GM21381 (cell line): Measurements from ENCODE around the gene GPR3.
"Not testable (repeated sequence)": the region's sequence is repeated elsewhere in the genome, so short reads cannot be mapped to it uniquely, and the experiment has no call there.

ENCODE experiments used
- ATAC-seq: cut with Tn5 transposase; IDR thresholded peaks from one replicate; pipeline ENCODE4 v1.9.1; 2021; ENCODE audit warnings: mild to moderate bottlenecking, moderate library complexity; ENCODE audit not compliant: unreplicated experiment

GPR3 gene

GRCh38 chr1:27377760-27378495 lies 14.5 kb upstream of the GPR3 start:
- ATAC-seq: no peak

GRCh38 chr1:27379564-27380122 lies 12.8 kb upstream of the GPR3 start:
- no peak for ATAC-seq

- no peak for ATAC-seq
Measured at GRCh38 chr1:27380224-27380623, 12.2 kb upstream of the GPR3 start.

GRCh38 chr1:27380766-27381733 lies 11.4 kb upstream of the GPR3 start:
- no peak for ATAC-seq

GRCh38 chr1:27381969-27382762 lies 10.3 kb upstream of the GPR3 start:
- ATAC-seq: no peak

- no peak for ATAC-seq
Measured at GRCh38 chr1:27383039-27383605, 9.3 kb upstream of the GPR3 start, which contains the start of gene CD164L2. TSS of gene CD164L2 (minus strand) at chr1:27383333. CDS start at chr1:27383239, 94 bp downstream.

- ATAC-seq: no peak
Measured at GRCh38 chr1:27383661-27384060, 8.8 kb upstream of the GPR3 start.

- not testable (repeated sequence) for ATAC-seq
Measured at GRCh38 chr1:27384797-27385196, 7.6 kb upstream of the GPR3 start.

GRCh38 chr1:27388337-27389005 lies 4.0 kb upstream of the GPR3 start:
- ATAC-seq: no peak

- ATAC-seq: no peak
Measured at GRCh38 chr1:27391511-27392095, 819 bp upstream of the GPR3 start.

GRCh38 chr1:27392778-27393635 lies 585 bp downstream of the GPR3 start:
- no peak for ATAC-seq

- no peak for ATAC-seq
Measured at GRCh38 chr1:27393641-27394281, 1.3 kb downstream of the GPR3 start.

GRCh38 chr1:27394282-27394658 lies 1.8 kb downstream of the GPR3 start:
- no peak for ATAC-seq

GRCh38 chr1:27394925-27395324 lies 2.5 kb downstream of the GPR3 start:
- no peak for ATAC-seq

- ATAC-seq: no peak
Measured at GRCh38 chr1:27395441-27396195, 3.2 kb downstream of the GPR3 start.

GRCh38 chr1:27397110-27397509 lies 4.7 kb downstream of the GPR3 start:
- ATAC-seq: no peak

- ATAC-seq: no peak
Measured at GRCh38 chr1:27397749-27398148, 5.3 kb downstream of the GPR3 start.
